GM12801 (cell line): ENCODE measurements around the gene VSTM2L.

Source experiments
- TF ChIP-seq, protein P1 (sequence below): IDR thresholded peaks from one replicate; pipeline ENCODE4 v1.5.1; 2011; ENCODE audit warnings: control low read depth; ENCODE audit not compliant: insufficient read length; ENCODE audit errors: extremely low read depth

VSTM2L gene

DNA sequence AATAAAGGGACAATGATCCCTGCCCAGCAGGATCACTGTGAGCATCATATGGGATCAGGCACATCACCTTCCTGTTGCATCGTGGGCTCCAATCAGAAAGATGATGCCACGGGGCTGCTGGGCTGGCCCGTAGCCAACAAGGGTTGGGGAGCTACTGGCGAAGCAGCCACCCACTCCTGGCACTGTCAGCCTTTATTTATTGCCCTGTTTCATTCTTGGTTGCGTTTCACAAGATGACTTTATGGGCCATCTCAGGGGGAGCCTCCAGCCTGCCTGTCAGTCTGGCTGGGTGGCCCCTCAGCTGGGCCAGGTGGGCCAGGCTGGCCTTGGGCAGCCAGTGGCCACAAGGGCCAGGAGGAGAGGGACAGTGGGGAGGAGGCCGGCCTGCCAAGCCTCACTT, 17.3 kb downstream of the VSTM2L start:
- TF ChIP-seq, protein P1, sequence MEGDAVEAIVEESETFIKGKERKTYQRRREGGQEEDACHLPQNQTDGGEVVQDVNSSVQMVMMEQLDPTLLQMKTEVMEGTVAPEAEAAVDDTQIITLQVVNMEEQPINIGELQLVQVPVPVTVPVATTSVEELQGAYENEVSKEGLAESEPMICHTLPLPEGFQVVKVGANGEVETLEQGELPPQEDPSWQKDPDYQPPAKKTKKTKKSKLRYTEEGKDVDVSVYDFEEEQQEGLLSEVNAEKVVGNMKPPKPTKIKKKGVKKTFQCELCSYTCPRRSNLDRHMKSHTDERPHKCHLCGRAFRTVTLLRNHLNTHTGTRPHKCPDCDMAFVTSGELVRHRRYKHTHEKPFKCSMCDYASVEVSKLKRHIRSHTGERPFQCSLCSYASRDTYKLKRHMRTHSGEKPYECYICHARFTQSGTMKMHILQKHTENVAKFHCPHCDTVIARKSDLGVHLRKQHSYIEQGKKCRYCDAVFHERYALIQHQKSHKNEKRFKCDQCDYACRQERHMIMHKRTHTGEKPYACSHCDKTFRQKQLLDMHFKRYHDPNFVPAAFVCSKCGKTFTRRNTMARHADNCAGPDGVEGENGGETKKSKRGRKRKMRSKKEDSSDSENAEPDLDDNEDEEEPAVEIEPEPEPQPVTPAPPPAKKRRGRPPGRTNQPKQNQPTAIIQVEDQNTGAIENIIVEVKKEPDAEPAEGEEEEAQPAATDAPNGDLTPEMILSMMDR: no peak

DNA sequence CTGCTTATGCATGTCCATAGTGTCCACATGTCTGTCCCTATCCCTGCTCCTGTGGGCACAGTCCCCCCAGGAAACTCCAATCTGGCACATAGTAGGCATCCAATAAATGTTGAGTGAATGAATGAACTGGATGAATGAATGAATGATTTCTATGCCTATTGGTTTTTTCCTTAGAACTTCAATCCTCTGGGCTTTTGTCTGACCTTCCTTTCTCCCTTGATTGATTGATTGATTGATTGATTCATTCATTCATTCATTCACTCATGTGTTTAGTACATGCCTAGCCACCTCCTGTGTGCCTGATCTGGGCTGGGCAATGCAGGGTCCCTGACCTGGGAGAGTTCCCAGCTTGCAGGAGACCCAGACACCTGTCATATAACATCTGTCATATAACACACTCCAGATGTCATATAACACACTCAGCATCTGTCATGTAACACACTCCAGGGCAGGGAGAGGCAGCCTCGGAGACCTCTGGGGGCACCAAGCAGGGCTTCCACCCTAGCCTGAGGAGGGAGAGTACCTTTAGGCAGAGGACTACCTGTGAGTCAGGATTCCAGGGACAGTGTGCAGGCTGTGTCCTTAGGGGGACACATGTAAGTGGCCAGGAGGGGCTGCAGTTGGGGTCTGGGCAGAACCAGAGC, 17.9 kb downstream of the VSTM2L start:
- TF ChIP-seq, protein P1: no peak

DNA sequence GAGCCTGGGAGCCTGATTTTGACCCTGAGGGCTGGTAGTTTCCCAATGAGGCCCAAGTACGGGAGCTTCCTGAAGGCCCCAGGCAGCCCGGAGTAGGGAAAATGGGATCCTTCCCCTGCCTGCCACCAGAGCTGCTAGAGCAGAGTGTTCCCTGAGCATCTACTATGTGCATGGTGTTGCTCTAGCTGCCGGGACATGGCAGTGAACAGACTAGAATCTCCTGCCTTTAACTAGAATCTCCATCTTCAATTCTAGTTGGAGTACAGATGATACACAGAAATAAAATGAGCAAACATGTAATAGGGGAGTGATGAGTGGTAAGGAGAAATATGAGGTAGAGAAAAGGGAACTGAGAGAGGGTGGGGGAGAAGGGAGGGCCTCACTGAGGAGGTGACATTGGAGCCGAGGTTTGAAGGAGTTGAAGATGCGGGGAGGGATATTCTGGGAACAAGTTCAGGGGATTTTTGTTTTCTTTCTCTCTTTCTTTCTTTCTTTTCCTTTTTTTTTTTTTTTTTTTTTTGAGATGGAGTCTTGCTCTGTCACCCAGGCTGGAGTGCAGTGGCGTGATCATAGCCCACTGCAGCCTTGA, 18.5 kb downstream of the VSTM2L start:
- TF ChIP-seq, protein P1: no peak

DNA sequence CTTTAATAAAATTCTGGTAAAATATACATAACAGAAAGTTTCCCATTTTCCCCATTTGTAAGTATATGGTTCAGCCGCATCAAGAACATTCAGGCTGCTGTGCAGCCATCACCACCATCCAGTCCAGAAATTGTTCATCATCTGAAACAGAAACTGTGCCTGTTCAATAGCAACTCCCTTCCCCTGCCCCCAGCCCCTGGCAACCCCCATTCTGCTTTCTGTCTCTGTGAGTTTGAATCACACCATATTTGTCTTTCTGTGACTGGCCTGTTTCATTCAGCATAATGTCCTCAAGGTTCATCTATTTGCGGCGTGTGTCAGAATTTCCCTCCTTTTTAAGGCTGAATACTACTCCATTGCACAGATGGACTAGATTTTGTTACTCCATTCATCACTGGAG, 19.1 kb downstream of the VSTM2L start:
- TF ChIP-seq, protein P1: no peak

DNA sequence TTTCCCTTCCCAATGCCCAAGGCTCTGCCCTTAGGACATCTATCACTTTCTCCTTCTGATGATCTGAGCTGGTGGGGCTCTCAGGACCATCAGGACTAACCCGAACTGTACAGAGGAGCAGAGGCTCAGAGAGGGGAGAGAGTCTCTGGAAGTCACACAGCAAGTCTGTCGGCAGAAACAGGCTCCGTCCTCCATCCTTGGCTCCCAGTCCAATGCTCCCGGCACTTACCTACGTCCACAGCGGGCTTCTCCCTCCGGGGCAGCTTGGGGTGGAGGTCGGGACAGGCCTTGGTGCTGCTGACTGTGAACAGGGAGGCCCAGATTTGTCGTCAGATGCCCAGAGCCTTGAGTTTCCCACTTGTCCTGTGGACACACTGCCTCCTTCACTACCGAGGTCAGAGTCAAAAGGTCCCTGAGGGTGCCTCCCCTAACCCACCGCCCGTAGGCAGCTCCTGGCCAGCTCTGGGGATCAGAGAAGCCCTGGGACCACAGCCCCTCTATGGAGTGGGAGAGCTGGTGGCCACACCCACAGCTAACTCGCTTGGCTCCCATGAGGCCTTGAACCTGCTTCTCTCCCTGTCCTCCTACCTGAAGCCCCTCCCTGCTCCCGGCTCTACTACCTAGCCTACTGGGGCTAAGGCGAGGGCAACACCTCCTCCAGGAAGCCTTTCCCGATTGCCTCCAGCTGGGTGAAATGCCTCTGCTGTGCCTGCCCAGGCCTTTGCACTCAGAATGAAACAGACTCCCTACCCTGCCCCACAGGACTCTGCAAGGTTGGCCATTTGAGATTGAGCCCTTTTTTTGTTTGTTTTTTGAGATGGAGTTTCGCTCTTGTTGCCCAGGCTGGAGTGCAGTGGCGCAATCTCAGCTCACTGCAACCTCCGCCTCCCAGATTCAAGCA, 22.6 kb downstream of the VSTM2L start:
- TF ChIP-seq, protein P1: no peak

DNA sequence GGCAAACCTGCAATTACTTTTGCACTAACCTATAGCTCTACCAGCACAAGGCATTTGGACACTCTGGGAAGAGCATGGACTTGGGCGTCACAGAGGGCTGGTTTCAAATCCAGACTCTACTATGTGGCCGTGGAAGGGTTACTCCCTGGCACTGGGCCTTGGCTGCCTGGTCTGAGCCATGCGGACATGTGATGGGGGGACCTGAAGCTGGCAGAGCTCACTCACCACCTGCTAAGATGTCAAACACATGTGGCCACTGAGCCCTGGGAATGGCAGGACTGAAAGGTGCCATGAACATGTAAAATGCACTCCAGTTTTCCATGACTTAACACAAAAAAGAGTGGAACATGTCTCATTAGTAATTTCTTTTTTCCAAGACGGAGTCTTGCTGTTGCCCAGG, 23.7 kb downstream of the VSTM2L start:
- TF ChIP-seq, protein P1: no peak

DNA sequence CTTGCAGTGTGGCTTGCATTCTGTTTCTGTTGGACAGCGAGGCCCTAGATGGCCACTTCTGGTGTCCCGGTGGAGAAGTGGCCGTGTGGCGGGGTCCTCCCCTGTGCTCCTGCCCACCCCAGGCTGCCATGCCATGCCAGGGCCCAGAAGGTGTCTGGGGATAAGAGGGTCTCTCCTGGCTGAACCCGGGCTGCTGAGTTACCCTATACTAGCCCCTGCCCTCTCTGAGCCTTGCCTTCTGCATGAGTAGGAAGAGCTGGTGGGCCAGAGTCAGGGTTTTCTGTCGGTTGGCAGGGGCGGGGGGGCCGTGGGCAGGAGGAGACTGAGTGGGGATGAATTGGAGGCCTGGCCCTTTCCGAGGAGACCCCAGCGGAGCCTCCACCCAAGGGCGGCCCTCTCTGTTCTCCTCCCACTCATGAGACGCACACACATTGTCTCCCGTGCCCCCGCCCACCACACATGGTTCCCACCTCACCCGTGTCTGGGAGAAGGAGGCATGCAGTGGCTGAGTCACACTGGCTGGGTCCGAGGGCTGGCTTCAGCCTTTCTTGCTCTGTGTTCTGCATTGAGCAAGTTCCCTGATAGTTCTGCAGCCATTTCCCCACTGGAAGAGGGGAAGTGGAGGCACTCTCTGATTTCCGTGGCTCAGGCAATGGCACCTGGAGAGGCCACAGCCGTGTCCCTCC, 24.6 kb downstream of the VSTM2L start:
- TF ChIP-seq, protein P1: no peak
